Stimulated activated naive CD8-positive, alpha-beta T cell treated with anti-CD3 and anti-CD28 coated beads, Interleukin-15, Interleukin-2, amounts not matched to agents 100 U/mL and 50 U/mL, for 24 hours (primary cell): ENCODE data around the gene IRF2.
"Not testable (repeated sequence)": the region's sequence is repeated elsewhere in the genome, so short reads cannot be mapped to it uniquely, and the experiment has no call there.

ENCODE experiments used
- ATAC-seq: fragments of 150-1000 bp; cut with Tn5 transposase; one replicate; pipeline ENCODE4 v1.10.0; 2021
- DNase-seq: peaks from one replicate; pipeline ENCODE4 v3.0.0; 2021

Gene IRF2

GRCh38 chr4:184388106-184388505, 86.2 kb downstream of the IRF2 start:
- no peak for DNase-seq
- no peak for ATAC-seq

- no peak for DNase-seq
- ATAC-seq = no peak
Observed at GRCh38 chr4:184387351-184387750, 87.0 kb downstream of the IRF2 start.

- DNase-seq (no peak), ATAC-seq (no peak)
Observed at GRCh38 chr4:184386271-184386781, 88.0 kb downstream of the IRF2 start.

GRCh38 chr4:184385705-184386141, 88.6 kb downstream of the IRF2 start:
- DNase-seq (no peak), ATAC-seq (no peak)

- DNase-seq (no peak), ATAC-seq (no peak)
Observed at GRCh38 chr4:184384810-184385557, 89.4 kb downstream of the IRF2 start.

GRCh38 chr4:184384056-184384809, 90.1 kb downstream of the IRF2 start:
- ATAC-seq (peak; percentile 40), DNase-seq (peak; percentile 21)

GRCh38 chr4:184383497-184384055, 90.8 kb downstream of the IRF2 start:
- DNase-seq = no peak

GRCh38 chr4:184382189-184382846, 92.0 kb downstream of the IRF2 start:
- DNase-seq (no peak), ATAC-seq (peak; percentile 58)

More at GRCh38 chr4:184383497-184384055, 90.8 kb downstream of the IRF2 start:
- ATAC-seq = no peak

GRCh38 chr4:184380707-184381106, 93.6 kb downstream of the IRF2 start:
- ATAC-seq (no peak), DNase-seq (no peak)

- not testable (repeated sequence) for DNase-seq, ATAC-seq
Observed at GRCh38 chr4:184380214-184380613, 94.1 kb downstream of the IRF2 start.

GRCh38 chr4:184376923-184377322, 97.4 kb downstream of the IRF2 start:
- ATAC-seq = no peak
- no peak for DNase-seq

GRCh38 chr4:184376126-184376838, 98.1 kb downstream of the IRF2 start:
- ATAC-seq = no peak
- no peak for DNase-seq

- not testable (repeated sequence) for DNase-seq, ATAC-seq
Observed at GRCh38 chr4:184375623-184376022, 98.7 kb downstream of the IRF2 start.

- ATAC-seq (peak; percentile 36), DNase-seq (no peak)
Observed at GRCh38 chr4:184375027-184375426, 99.3 kb downstream of the IRF2 start.

- DNase-seq (no peak), ATAC-seq (no peak)
Observed at GRCh38 chr4:184373886-184374405, 100.4 kb downstream of the IRF2 start.

- DNase-seq (no peak), ATAC-seq (no peak)
Observed at GRCh38 chr4:184371390-184371787, 103.0 kb downstream of the IRF2 start.

GRCh38 chr4:184370711-184371389, 103.5 kb downstream of the IRF2 start:
- ATAC-seq = no peak
- DNase-seq = no peak

- DNase-seq (no peak), ATAC-seq (no peak)
Observed at GRCh38 chr4:184369871-184370270, 104.5 kb downstream of the IRF2 start.

- ATAC-seq (no peak), DNase-seq (no peak)
Observed at GRCh38 chr4:184368731-184369130, 105.6 kb downstream of the IRF2 start.

GRCh38 chr4:184368290-184368689, 106.1 kb downstream of the IRF2 start:
- no peak for ATAC-seq
- DNase-seq = no peak
